ENCODE data around the gene KRT73. TPM values are rescaled to one million over a fixed set of nuclear protein-coding genes. Genes with fewer than 3 reads are reported as not detected.

The KRT73 gene
- total and polyA plus RNA-seq, 2 of the 8 experiments (the other 6 are each of a cell fraction or from before 2014, with no cell fraction given) = not detected

GRCh38 chr12:52656616-52657015 is 38.3 kb upstream of the KRT73 start (continued):
- TF ChIP-seq MAX (IDR thresholded peaks at IDR 0.05) (no peak), JUND (IDR thresholded peaks at IDR 0.05; ENCODE audit: low read length) (no peak), NANOG (IDR thresholded peaks at IDR 0.05; ENCODE audit: insufficient read depth, low read depth, low read length, poor library complexity, severe bottlenecking) (no peak), RBBP5 (IDR thresholded peaks at IDR 0.05; ENCODE audit: borderline replicate concordance, low read depth, low read length) (no peak)

Measured in H1 (cell line).